Measurements from ENCODE around the gene TMEM248.
A peak's percentile ranks its signal among the peaks of the same experiment; 100 is the strongest.
"Not testable (repeated sequence)": the region's sequence is repeated elsewhere in the genome, so short reads cannot be mapped to it uniquely, and the experiment has no call there.

TMEM248 gene, protein sequence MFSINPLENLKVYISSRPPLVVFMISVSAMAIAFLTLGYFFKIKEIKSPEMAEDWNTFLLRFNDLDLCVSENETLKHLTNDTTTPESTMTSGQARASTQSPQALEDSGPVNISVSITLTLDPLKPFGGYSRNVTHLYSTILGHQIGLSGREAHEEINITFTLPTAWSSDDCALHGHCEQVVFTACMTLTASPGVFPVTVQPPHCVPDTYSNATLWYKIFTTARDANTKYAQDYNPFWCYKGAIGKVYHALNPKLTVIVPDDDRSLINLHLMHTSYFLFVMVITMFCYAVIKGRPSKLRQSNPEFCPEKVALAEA

DNA sequence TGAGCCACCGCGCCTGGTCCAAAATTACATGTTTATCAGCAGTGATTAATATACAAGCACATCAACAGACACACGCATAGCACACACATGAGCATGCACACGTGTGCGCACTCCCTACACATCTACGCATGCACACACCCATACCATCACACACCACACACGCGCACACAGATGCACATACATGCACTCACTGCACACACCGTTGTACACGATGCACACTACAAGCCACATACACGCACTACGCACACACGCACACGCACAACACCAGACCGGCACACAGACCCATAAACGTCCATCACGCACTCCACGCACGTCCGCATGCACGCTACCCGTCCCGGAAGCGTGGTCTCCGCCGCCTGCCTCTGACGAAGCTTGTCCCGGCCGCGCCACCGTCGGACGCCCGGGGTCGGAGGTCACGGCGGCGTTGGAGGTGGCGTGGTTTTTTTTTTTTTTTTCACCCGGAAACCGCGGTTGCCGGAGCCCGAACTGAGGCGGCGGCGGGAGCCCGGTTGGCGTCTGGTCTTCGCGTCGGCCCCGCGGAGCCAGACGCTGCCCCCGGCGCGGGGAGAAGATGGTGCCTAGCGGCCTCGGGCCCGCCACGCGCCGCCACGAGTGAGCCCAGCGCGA is at the start of gene TMEM248:
Gene TMEM248 (plus strand): TSS at position 457 of the 627 bp plus-strand sequence. CDS start 20,641 bp downstream, outside the sequence.
- DNase-seq: peak; percentile 87

DNA sequence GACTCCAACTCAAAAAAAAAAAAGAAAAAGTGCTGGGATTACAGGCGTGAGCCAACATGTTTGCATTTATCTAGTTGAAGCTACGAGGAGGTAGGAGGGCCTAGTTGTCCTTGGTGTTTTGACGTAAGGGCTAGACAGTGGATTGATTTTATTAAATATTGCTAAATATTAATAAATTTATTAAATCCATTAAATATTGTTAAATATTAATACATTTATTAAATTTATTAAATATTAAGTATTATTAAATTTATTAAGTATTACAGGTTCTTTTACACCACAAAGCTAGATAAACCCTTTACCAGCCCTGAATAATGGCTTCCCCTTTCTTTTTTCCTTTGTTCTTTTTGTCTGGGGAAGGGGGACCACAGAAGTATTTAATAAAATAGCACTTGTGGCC is 47.5 kb upstream of the TMEM248 start:
- no peak for DNase-seq

DNA sequence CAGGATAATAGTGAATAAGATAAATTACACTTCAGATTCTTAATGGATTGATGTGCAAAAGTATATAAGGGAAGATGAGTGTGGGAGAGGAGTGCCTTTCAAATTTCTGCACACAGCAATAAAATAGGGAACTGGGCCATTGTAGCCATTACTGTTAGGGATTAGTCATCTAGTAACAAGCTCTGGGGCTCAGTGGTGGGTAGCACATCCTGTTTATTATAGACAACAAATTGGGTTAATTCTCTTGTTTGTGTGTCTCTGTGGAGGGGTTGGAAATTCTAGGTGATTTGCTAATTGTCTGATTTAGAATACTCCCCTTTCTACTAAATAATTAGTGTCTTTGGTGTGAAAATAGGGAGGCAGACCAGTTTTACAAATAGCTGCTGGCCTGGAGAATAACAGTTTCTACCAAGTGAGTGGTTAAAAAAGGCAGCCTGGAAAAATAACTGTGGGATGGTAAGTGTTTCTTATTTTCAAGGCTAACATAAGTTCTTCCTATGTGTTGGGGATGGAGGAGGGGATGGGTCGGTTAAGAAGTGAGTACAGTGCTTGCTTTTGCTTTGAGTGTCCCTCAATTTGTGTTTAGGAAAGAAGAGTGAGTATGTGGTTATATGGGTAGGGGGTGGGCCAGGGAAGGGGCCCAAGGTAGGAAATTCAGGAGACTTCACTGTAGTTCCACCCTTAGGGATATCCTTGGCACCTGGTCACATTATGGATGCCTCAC is 43.3 kb upstream of the TMEM248 start:
- DNase-seq: no peak

DNA sequence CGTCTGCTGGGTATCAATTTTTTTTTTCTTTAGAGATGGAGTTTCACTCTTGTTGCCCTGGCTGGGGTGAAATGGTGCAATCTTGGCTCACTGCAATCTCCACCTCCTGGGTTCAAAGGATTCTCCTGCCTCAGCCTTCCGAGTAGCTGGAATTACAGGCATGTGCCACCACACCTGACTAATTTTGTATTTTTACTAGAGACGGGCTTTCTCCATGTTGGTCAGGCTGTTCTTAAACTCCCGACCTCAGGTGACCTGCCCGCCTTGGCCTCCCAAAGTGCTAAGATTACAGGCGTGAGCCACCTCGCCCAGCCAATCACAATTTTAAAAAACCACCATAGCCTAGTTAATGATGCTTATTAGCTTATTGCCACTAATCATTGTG is 42.7 kb upstream of the TMEM248 start:
- not testable (repeated sequence) for DNase-seq

DNA sequence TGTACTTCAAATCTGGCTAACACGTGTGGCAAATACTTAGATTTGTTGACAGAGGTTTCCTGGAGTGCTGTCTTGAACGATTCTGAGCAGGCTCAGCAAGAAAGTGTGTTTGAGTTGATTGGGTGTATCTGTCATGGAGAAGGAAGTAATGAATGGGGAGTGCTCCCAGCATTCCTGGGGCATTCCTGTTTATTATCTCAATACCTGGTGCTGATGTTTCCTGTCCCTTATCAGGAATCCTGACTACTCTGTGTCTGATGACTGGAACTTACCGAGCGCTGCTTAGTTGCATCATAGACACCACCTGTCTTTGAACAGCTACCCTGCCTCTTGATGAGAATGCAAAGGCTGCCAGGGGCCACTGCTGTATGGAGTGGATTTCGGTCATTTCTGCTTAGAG is 41.0 kb upstream of the TMEM248 start:
- DNase-seq: no peak

DNA sequence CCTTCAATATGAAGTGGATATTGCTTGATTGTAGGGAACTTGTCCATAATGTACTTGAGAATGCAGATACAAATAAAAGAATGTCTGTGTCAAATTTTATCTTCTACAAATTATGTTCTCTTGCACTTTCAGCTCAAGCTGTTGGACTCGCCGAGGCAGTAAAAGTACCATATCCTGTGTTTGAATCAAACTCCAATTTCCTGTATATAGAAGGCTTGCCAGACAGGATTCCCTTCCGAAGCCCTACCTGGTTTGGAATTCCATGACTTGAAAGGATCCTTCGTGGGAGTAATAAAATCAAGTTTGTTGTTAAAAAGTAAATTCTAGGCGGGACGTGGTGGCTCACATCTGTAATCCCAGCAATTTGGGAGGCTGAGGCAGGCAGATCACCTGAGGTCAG is 40.4 kb upstream of the TMEM248 start:
- DNase-seq: not testable (repeated sequence)

DNA sequence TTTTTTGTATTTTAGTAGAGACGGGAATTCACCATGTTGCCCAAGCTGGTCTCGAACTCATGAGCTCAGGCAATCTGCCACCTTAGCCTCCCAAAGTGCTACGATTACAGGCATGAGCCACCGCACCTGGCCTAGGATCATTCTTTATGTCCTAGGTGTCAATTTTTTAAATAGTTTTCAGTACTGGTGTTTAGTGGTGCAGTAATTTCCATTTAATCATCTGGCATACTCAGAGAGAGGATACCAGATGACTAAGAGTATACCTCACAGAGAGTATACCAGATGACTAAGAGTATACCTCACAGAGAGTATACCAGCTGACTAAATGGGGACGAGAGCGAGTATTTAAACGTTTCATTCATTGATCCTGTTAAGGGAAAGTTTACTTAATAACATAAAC is 37.3 kb upstream of the TMEM248 start:
- DNase-seq: no peak

DNA sequence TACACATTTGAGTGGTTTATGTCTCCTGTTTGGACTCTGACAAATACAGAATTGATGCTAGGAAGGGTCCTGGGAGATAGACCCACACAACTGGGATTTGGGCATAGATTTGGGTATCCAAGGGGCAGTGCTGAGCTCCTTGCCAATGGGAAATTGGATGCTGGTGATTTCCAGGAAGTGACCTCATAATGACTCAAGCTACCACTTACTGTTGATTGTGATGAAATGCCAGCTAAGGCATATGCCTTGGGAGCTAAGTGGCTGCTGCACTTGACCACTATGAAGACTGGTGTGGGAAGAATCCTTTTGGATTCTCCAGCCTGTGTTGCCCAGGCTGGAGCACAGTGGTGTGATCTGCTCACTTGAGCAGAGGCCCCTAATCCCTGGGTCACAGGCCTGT is 36.5 kb upstream of the TMEM248 start:
- not testable (repeated sequence) for DNase-seq

DNA sequence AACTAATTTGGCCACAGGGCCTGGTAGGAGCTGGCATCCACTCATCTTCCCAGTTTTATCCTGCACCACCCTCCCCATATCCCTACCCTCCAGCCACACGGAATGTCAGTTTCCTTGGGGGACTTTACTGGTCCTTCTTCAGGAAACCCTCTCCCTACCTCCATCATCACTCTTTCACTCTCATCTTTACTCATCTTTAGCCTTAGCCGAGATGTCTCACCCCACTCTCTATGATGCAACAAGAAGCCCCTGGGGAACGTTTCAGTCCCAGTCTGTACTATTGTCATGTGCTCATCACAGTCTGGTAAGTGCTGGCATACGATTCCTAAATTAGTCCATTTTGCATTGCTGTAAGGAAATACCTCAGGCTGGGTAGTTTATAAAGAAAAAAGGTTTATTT is 34.9 kb upstream of the TMEM248 start:
- no peak for DNase-seq

DNA sequence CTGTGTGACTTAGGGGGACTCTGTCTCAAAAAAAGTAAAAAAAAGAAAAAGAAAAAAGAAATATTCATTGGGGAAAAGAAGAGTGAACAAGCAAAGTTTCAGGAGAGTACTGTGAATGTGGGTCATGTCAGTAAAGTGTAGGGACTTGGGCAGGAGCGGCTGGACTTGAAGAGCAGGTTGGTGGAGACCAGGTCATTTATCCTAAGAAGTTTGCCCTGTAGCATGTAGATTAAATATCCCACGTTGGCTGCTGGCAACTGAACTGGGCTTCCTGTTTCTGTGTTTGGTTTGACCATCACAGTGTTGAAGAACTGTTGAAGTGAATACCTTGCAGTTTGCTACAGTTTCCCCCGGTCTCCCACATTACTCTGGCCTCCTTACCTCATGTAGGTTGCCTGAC is 32.8 kb upstream of the TMEM248 start:
- not testable (repeated sequence) for DNase-seq

DNA sequence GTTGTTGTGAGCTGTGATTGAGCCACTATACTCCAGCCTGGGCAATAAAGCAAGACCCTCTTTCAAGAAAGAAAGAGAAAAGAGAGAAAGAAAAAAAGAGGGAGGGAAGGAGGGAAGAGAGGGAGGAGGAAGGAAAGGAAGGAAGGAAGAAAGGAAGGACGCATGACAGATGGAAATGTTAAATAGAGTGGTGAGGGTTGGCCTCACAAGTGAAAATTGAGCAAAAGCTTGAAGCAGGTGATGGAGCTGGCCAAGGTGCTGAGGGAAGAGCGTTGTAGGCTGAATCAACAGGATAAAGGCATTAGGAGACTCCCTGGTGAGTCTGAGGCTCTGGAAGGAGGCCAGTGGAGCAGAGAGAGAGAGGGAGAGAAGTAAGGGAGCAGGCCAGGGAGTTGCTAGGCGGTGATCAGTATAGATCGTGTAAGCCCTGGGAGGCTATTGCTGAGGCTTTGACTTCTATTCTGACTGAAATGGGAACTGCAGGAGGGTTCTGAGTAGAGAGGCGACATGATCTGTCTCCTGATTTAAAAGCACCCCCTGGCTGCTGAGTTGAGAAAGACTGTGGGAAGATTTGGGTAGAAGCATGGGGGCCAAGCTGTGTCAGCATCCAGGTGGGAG is 26.5 kb upstream of the TMEM248 start:
- no peak for DNase-seq

DNA sequence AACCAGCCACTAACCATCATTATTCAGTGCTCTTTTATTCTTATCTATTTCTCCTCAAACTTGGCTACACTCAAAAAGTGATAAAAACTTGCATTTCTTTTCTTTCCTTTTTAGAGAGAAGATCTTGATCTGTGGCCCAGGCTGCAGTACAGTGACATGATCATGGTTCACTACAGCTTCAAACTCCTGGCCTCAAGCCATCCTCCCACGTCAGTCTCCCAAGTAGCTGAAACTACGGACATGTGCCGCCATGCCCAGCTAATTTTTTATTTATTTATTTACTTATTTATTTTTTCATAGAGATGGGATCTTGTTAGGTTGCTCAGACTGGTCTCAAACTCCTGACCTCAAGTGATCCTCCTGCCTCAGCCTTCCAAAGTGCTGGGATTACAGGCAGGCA is 24.6 kb upstream of the TMEM248 start:
- DNase-seq: no peak

DNA sequence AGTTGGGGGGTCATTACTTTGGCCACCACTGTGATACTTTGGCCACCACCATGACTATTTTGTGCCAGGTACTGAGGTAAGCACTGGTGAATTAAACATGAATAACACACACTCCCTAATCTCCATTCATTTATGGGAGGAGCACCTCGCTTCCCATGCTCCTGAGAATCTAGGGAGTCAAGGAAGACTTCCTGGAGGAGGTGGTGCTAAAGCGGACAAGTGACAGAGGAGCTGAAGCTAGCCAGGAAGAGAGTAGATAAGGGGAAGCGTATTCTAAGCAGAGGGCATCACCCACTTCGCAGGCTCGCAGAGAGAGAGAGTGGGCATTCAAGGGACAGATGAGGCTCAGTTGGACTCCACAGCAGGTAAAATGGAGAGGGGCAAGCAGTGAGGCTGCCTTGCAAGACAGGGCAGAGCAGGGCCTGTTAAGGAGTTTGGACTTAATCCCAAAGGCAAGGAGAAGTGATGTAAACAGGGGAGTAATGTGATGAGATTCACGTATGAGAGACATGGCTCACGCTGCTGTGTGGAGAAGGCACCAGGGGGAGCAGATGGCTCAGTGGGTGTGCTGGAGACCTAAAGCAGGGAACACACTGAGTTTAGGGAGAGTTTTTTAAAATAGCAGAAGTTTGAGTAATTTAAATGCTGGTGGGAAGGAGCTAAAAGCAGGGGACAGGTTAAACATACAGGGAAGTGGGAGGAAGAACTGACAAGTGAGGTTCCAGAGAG is 21.3 kb upstream of the TMEM248 start:
- DNase-seq: no peak

DNA sequence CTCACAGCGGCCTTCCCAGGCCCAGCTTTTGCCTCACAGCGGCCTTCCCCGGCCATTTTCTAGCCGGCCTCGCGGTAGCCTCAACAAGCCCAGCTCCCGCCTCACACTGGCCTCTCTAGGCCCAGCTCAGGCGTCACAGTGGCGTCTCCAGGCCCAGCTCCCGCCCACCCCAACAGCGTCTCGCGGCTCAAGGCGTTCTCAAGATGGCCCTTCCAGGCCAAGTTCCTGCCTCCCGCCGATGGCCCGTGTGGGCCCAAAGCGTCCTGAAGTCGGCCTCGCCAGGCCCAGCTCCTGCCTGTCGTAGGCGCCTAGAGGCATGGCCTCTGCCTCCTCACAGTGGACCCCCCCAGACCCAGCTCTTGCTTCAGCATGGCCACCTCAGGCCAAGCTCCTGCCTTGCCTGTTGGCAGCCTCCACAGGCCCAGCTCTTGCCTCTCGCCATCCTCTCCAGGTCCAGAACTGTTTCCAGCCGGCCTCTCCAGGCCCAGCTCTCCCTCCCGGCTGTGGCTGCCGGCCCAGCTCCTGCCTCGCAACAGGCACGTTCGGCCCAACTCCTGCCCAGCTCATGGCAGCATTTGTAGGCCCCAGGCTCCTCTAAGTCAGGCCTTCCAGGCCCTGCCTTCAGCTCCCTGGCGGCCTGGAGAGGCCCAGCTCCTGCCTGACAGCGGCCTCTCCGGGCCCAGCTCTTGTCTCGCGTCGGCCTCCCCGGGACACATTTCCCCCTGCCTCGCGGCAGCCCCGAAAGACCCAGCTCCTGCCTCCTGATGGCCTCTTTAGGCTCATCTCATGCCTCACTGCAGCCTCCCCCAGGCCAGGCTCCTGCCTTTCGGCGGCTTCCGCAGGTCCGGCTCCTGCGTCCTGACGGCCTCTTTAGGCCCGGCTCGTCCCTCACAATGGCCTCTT is 18.8 kb upstream of the TMEM248 start:
- DNase-seq: no peak

DNA sequence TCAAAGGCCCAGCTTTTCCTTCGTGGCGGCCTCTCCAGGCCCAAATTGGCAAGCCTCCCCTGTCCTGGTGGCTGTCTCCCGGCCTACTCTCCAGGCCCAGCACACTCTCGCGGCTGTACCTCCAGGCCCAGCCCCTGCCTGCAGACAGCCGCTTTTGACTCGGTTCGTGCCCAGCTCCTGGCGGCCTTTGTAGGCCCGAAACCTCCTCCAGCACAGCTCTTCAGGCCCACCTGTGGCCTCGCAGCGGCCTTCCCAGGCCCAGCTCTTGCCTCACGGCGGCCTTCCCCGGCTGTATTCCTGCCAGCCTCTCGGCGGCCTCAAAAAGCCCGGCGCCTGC is 18.2 kb upstream of the TMEM248 start:
- DNase-seq: no peak

DNA sequence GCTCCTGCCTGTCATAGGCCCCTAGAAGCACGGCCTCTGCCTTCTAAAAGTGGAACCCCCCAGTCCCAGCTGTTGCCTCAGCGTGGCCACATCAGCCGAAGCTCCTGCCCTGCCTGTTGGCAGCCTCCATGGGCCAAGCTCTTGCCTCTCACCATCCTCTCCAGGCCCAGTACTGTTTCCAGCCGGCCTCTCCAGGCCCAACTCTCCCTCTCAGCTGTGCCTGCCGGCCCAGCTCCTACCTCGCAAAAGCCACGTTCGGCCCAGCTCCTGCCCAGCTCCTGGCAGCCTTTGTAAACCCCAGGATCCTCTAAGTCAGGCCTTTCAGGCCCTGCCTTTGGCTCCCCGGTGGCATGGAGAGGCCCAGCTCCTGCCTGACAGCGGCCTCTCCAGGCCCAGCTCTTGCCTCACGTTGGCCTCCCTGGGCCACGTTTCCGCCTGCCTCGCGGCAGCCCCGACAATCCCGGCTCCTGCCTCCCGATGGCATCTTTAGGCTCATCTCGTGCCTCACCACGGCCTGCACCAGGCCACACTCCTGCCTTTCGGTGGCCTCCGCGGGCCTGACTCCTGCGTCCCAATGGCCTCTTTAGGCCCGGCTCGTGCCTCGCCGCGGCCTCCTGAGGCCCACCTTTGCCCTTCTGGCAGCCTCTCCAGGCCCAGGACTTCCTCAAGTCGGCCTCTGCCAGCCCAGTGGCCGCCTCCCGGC is 17.5 kb upstream of the TMEM248 start:
- DNase-seq: no peak

DNA sequence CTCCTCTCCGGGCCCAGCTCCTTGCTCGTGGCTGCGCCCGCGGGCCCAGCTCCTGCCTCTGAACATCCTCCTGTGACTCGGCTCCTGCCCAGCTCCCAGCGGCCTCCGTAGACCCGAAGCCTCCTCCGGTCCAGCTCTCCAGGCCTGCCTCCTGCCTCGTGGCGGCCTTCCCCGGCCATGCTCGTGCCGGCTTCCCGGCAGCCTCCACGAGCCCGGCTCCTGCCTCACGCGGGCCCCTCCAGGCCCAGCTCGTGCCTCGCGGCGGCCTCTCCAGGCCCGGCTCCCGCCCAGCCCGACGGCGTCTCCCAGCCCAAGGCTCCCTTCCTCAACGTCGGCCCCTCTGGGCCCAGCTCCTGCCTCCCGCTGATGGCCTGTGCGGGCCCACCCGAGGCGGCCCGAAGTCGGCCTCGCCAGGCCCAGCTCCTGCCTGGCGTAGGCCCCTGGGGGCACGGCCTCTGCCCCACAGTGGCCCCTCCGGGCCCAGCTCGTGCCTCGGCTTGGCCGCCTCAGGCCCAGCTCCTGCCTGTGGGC is 16.9 kb upstream of the TMEM248 start:
- DNase-seq: no peak

DNA sequence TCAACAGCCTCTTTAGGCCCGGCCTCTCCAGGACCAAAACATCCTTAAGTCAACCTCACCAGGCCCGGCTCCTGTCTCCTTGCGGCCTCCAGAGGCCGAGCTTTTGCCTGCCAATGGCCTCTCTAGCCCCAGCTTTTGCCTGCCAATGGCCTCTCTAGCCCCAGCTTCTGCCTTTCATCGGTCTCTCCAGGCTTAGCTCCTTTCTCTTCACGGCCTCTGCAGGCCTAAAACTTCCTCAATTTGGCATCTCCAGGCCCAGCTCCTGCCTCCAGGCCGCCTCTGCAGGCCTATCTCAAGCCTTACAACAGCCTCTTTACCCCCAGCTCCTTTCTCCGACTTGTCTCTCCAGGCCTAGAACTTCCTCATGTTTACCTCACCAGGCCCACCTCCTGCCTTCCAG is 15.7 kb upstream of the TMEM248 start:
- DNase-seq: no peak

DNA sequence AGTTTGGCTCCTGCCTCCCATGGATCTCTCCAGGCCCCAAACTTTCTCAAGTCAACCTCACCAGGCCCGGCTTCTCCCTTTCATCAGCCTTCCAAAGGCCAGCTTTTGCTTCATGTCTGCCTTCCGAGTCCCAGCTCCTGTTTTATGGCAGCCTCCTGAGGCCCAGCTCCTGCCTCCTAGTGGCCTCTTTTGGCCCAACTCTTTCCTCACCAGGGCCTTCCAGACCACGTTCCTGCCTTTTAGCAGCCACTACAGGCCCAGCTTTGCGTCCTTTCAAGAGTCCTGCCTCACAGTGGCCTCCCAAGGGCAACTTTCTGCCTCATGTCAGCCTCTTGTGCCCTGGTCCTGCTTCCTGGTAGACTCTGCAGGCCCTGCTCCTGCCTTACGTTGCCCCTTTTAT is 15.3 kb upstream of the TMEM248 start:
- no peak for DNase-seq

DNA sequence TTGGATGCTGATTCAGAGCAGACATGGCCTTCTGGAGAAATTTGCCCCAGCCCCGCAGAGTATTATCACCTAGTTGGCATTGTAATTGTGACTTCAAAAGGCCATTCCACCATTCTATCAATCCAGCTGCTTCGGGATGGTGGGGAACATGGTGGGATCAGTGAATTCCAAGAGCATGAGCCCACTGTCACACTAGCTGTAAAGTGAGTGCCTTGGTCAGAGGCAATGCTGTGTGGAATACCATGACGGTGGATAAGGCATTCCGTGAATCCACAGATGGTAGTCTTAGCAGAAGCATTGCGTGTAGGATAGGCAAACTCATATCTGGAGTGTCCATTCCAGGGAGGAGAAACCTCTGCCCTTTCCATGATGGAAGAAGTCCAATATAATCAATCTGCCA is 13.3 kb upstream of the TMEM248 start:
- DNase-seq: no peak

DNA sequence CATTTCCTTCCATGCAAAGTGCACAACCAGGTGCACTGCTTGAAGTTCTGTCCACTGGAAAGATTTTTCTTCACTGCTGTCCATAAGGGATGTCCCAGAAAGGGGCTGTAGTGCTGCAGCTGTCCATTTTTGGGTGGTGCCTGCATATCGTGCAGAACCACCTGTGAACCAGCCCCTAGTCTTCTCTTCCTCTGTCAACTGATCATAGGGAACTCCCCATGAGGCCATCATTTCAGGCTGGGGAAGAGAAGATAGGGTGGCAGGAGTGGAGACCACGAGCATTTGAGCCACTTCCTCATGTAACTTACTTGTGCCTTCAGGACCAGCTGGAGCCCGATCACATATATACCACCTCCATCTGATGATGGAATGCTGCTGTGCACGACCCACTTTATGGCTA is 12.4 kb upstream of the TMEM248 start:
- DNase-seq: not testable (repeated sequence)

Data from NCI-H2107 (cell line).